WTC11 (cell line): ENCODE data around the gene RAB5IF. TPM values are rescaled to one million over a fixed set of nuclear protein-coding genes. Genes with fewer than 3 reads are reported as not detected.

ENCODE experiments used
- ATAC-seq: fragments of 200-7000 bp; cut with Tn5 transposase; 2 replicates; pipeline ENCODE4 v1.10.0; 2021; ENCODE audit warnings: mild to moderate bottlenecking, moderate library complexity
- CTCF ChIA-PET: fragments of 300-600 bp; sonication (Branson Sonifier 250); formaldehyde crosslinking; loops from one replicate; lab custom pipeline; 2021; ENCODE audit warnings: antibody characterized with exemption; lab: Charles Lee
- POLR2A ChIA-PET: fragments of 350-600 bp; sonication (Branson Sonifier 250); formaldehyde crosslinking; loops from one replicate; lab custom pipeline; 2021; ENCODE audit warnings: antibody characterized with exemption; lab: Charles Lee
- DNase-seq: peaks from one replicate; pipeline ENCODE4 v3.0.0; 2021; ENCODE audit warnings: low spot score
- H3K27ac Mint-ChIP-seq: 2 replicates; pipeline ENCODE4 v1.8.0; 2021; ENCODE audit warnings: mixed read lengths
- H3K27me3 Mint-ChIP-seq: 2 replicates; pipeline ENCODE4 v1.8.0; 2021; ENCODE audit warnings: low read depth, mild to moderate bottlenecking, moderate library complexity, mixed read lengths
- H3K36me3 Mint-ChIP-seq: 2 replicates; pipeline ENCODE4 v1.8.0; 2021; ENCODE audit warnings: mixed read lengths
- H3K4me1 Mint-ChIP-seq: 2 replicates; pipeline ENCODE4 v1.8.0; 2022; ENCODE audit warnings: mixed read lengths
- H3K4me3 Mint-ChIP-seq: 2 replicates; pipeline ENCODE4 v1.8.0; 2021; ENCODE audit warnings: mild to moderate bottlenecking, moderate library complexity, mixed read lengths
- H3K9me3 Mint-ChIP-seq: 2 replicates; pipeline ENCODE4 v1.8.0; 2021; ENCODE audit warnings: mixed read lengths
- CREB1 ChIP-seq: sonication (generic); formaldehyde crosslinking; IDR thresholded peaks from 2 replicates; pipeline ENCODE4 v1.8.0; 2023; ENCODE audit warnings: mild to moderate bottlenecking, missing genetic modification reagents
- FOXJ3 ChIP-seq: sonication (generic); formaldehyde crosslinking; IDR thresholded peaks from 2 replicates; pipeline ENCODE4 v1.9.0; 2021; ENCODE audit warnings: missing genetic modification reagents, mild to moderate bottlenecking, borderline replicate concordance
- FOXK1 ChIP-seq: sonication (generic); formaldehyde crosslinking; IDR thresholded peaks from 2 replicates; pipeline ENCODE4 v1.8.0; 2022; ENCODE audit warnings: mild to moderate bottlenecking, moderate library complexity, missing genetic modification reagents
- GTF2I ChIP-seq: fragments of 250-450 bp; sonication (Bioruptor Pico); conservative IDR thresholded peaks from 2 replicates; pipeline ENCODE4 v1.4.0; 2021; ENCODE audit warnings: mild to moderate bottlenecking
- JAZF1 ChIP-seq: fragments of 250-450 bp; sonication (Bioruptor Pico); IDR thresholded peaks from 2 replicates; pipeline ENCODE4 v1.9.0; 2021; ENCODE audit warnings: moderate library complexity, mild to moderate bottlenecking, inconsistent platforms
- JUN ChIP-seq: sonication (generic); formaldehyde crosslinking; IDR thresholded peaks from 2 replicates; pipeline ENCODE4 v1.8.0; 2023; ENCODE audit warnings: mild to moderate bottlenecking, missing genetic modification reagents
- MYBL2 ChIP-seq: sonication (generic); formaldehyde crosslinking; IDR thresholded peaks from 2 replicates; pipeline ENCODE4 v1.8.1; 2023; ENCODE audit warnings: mild to moderate bottlenecking, moderate library complexity, missing genetic modification reagents
- PRRX2 ChIP-seq: fragments of 250-450 bp; sonication (Bioruptor Pico); IDR thresholded peaks from 2 replicates; pipeline ENCODE4 v1.8.0; 2021; ENCODE audit warnings: mild to moderate bottlenecking
- RELA ChIP-seq: sonication (generic); formaldehyde crosslinking; IDR thresholded peaks from 2 replicates; pipeline ENCODE4 v1.8.1; 2022; ENCODE audit warnings: missing genetic modification reagents, mild to moderate bottlenecking, borderline replicate concordance
- SMAD4 ChIP-seq: sonication (generic); formaldehyde crosslinking; IDR thresholded peaks from 2 replicates; pipeline ENCODE4 v1.8.0; 2022; ENCODE audit warnings: mild to moderate bottlenecking, missing genetic modification reagents
- SP1 ChIP-seq: sonication (generic); formaldehyde crosslinking; conservative IDR thresholded peaks from 2 replicates; pipeline ENCODE4 v1.8.1; 2022; ENCODE audit warnings: missing genetic modification reagents
- TCF7 ChIP-seq: sonication (generic); formaldehyde crosslinking; IDR thresholded peaks from 2 replicates; pipeline ENCODE4 v1.8.0; 2022; ENCODE audit warnings: mild to moderate bottlenecking, low read depth, missing genetic modification reagents, moderate library complexity
- TEAD1 ChIP-seq: sonication (generic); formaldehyde crosslinking; IDR thresholded peaks from 2 replicates; pipeline ENCODE4 v1.8.0; 2022; ENCODE audit warnings: mild to moderate bottlenecking, missing genetic modification reagents
- ZNF121 ChIP-seq: sonication (generic); formaldehyde crosslinking; IDR thresholded peaks from 2 replicates; pipeline ENCODE4 v1.8.0; 2023; ENCODE audit warnings: missing genetic modification reagents
- ZNF232 ChIP-seq: sonication (generic); formaldehyde crosslinking; IDR thresholded peaks from 2 replicates; pipeline ENCODE4 v1.8.0; 2022; ENCODE audit warnings: mild to moderate bottlenecking, missing genetic modification reagents
- ZNF263 ChIP-seq: sonication (generic); formaldehyde crosslinking; IDR thresholded peaks from 2 replicates; pipeline ENCODE4 v1.8.1; 2022; ENCODE audit warnings: low read depth, mild to moderate bottlenecking, moderate library complexity, missing genetic modification reagents
- ZNF396 ChIP-seq: fragments of 250-450 bp; sonication (Bioruptor Pico); IDR thresholded peaks from 2 replicates; pipeline ENCODE4 v1.8.0; 2021; ENCODE audit warnings: mild to moderate bottlenecking, moderate library complexity, borderline replicate concordance
- ZNF423 ChIP-seq: fragments of 250-450 bp; sonication (Bioruptor Pico); IDR thresholded peaks from 2 replicates; pipeline ENCODE4 v2.1.2; 2022; ENCODE audit warnings: mild to moderate bottlenecking, moderate library complexity
- total RNA-seq: library from RNA; stranded (reverse); gene quantifications from 3 replicates; pipeline ENCODE4 v1.2.3, GENCODE V29; 2021
- TF ChIP-seq, protein P1 (sequence below): sonication (generic); formaldehyde crosslinking; IDR thresholded peaks from 2 replicates; pipeline ENCODE4 v1.8.1; 2023; ENCODE audit warnings: mild to moderate bottlenecking, missing genetic modification reagents
- TF ChIP-seq, protein P2 (sequence below): sonication (generic); formaldehyde crosslinking; conservative IDR thresholded peaks from 2 replicates; pipeline ENCODE4 v1.8.1; 2022; ENCODE audit warnings: mild to moderate bottlenecking, missing genetic modification reagents
- TF ChIP-seq, protein P3 (sequence below): sonication (generic); formaldehyde crosslinking; IDR thresholded peaks from 2 replicates; pipeline ENCODE4 v1.8.0; 2023; ENCODE audit warnings: missing genetic modification reagents
- TF ChIP-seq, protein P4 (sequence below): sonication (generic); formaldehyde crosslinking; IDR thresholded peaks from 2 replicates; pipeline ENCODE4 v1.8.0; 2023; ENCODE audit warnings: mild to moderate bottlenecking, missing genetic modification reagents
- TF ChIP-seq, protein P5 (sequence below): fragments of 250-450 bp; sonication (Bioruptor Pico); IDR thresholded peaks from 2 replicates; pipeline ENCODE4 v1.9.0; 2021; ENCODE audit warnings: mild to moderate bottlenecking
- TF ChIP-seq, protein P6 (sequence below): sonication (generic); formaldehyde crosslinking; IDR thresholded peaks from 2 replicates; pipeline ENCODE4 v1.8.1; 2023; ENCODE audit warnings: mild to moderate bottlenecking, missing genetic modification reagents, moderate library complexity
- TF ChIP-seq, protein P7 (sequence below): sonication (generic); formaldehyde crosslinking; IDR thresholded peaks from 2 replicates; pipeline ENCODE4 v1.8.1; 2023; ENCODE audit warnings: mild to moderate bottlenecking, missing genetic modification reagents, moderate library complexity
- TF ChIP-seq, protein P8 (sequence below): fragments of 250-450 bp; sonication (Bioruptor Pico); IDR thresholded peaks from 2 replicates; pipeline ENCODE4 v1.9.0; 2021; ENCODE audit warnings: moderate library complexity, mild to moderate bottlenecking, inconsistent platforms, borderline replicate concordance

Gene RAB5IF
- total RNA-seq, 1 experiment from 2014 or later = 88.4 TPM

DNA sequence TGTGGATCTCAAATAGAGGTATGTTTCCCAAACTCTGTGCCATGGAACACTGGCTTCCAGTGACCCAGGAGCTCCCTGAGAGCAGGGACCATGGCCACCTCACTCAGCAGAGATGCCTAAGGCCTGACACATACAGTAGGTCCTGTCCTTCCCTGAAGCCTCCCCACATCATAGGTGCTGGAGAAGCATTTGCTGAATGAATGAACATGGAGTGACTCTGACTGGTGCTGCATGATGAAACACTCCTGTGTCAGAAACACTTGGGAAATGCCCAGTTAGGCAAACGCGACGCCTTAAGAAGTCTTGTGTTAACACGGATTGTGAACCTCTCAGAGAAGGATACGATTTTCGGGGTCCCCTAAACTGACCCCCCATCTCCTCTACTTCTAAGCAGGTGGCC is 26.1 kb downstream of the RAB5IF start:
- ATAC-seq (no peak), DNase-seq (no peak)
- Mint-ChIP-seq H3K27ac (no peak overlapping the region), H3K27me3 (no peaks in the 10 kb centered on the region; the same call in 1 of the 2 replicates), H3K9me3 (no peaks in the 10 kb centered on the region), H3K4me1 (0 out of 2 replicates have a peak, but pooled peaks cover 3% of the 10 kb centered on the region), H3K4me3 (no peak overlapping the region), H3K36me3 (no peaks in the 10 kb centered on the region)
- CTCF ChIA-PET = interaction anchor here (1.0 to 2.2 kb wide), 8 partner anchors 19 to 232 kb away, joined by 3 to 18 read pairs (median 4); partner anchors contain the start of gene RAB5IF
- POLR2A ChIA-PET = no interaction called here
- no peak for TF ChIP-seq GTF2I (CRISPR knock-in tag)
- TF ChIP-seq, protein P1, sequence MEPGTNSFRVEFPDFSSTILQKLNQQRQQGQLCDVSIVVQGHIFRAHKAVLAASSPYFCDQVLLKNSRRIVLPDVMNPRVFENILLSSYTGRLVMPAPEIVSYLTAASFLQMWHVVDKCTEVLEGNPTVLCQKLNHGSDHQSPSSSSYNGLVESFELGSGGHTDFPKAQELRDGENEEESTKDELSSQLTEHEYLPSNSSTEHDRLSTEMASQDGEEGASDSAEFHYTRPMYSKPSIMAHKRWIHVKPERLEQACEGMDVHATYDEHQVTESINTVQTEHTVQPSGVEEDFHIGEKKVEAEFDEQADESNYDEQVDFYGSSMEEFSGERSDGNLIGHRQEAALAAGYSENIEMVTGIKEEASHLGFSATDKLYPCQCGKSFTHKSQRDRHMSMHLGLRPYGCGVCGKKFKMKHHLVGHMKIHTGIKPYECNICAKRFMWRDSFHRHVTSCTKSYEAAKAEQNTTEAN = no peak
- TF ChIP-seq SMAD4 (CRISPR knock-in tag) = no peak
- no peak for TF ChIP-seq ZNF121 (CRISPR knock-in tag)
- TF ChIP-seq PRRX2 (CRISPR knock-in tag) = no peak
- TF ChIP-seq, protein P2, sequence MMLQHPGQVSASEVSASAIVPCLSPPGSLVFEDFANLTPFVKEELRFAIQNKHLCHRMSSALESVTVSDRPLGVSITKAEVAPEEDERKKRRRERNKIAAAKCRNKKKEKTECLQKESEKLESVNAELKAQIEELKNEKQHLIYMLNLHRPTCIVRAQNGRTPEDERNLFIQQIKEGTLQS (CRISPR knock-in tag) = no peak
- TF ChIP-seq JUN (CRISPR knock-in tag) = no peak
- TF ChIP-seq, protein P3, sequence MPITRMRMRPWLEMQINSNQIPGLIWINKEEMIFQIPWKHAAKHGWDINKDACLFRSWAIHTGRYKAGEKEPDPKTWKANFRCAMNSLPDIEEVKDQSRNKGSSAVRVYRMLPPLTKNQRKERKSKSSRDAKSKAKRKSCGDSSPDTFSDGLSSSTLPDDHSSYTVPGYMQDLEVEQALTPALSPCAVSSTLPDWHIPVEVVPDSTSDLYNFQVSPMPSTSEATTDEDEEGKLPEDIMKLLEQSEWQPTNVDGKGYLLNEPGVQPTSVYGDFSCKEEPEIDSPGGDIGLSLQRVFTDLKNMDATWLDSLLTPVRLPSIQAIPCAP (CRISPR knock-in tag) = no peak
- TF ChIP-seq, protein P4, sequence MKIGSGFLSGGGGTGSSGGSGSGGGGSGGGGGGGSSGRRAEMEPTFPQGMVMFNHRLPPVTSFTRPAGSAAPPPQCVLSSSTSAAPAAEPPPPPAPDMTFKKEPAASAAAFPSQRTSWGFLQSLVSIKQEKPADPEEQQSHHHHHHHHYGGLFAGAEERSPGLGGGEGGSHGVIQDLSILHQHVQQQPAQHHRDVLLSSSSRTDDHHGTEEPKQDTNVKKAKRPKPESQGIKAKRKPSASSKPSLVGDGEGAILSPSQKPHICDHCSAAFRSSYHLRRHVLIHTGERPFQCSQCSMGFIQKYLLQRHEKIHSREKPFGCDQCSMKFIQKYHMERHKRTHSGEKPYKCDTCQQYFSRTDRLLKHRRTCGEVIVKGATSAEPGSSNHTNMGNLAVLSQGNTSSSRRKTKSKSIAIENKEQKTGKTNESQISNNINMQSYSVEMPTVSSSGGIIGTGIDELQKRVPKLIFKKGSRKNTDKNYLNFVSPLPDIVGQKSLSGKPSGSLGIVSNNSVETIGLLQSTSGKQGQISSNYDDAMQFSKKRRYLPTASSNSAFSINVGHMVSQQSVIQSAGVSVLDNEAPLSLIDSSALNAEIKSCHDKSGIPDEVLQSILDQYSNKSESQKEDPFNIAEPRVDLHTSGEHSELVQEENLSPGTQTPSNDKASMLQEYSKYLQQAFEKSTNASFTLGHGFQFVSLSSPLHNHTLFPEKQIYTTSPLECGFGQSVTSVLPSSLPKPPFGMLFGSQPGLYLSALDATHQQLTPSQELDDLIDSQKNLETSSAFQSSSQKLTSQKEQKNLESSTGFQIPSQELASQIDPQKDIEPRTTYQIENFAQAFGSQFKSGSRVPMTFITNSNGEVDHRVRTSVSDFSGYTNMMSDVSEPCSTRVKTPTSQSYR = no peak
- TF ChIP-seq ZNF396 (CRISPR knock-in tag) = no peak
- no peak for TF ChIP-seq ZNF263 (CRISPR knock-in tag)
- TF ChIP-seq, all 79 proteins: peak for 0

DNA sequence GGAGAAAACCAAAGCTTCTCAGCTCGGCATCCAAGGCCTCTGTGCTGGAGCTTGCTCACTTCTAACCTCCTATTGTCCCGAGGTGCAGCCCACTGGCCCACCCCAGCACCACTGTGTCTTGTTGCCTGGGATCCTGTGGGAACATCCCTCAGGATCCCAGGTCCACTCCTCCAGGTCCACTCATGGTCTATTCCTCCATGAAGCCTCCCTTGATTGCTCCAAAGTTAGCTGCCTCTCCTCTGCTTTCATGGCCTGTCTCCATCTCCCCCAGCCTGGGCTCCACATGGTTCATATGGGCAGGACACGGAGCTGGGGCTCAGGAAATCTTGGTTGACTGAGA is 26.5 kb downstream of the RAB5IF start:
- ATAC-seq (no peak), DNase-seq (no peak)
- Mint-ChIP-seq H3K27me3 (no peaks in the 10 kb centered on the region; the same call in 1 of the 2 replicates), H3K36me3 (no peaks in the 10 kb centered on the region), H3K4me1 (0 out of 2 replicates have a peak, but pooled peaks cover 3% of the 10 kb centered on the region), H3K9me3 (no peaks in the 10 kb centered on the region), H3K4me3 (no peak overlapping the region), H3K27ac (peak overlapping the region; percentile 10)
- CTCF ChIA-PET = interaction anchor here (1.0 to 2.2 kb wide), 10 partner anchors 10 to 233 kb away, joined by 3 to 18 read pairs (median 6); partner anchors contain the start of genes RAB5IF and SLA2
- POLR2A ChIA-PET = no interaction called here
- TF ChIP-seq, protein P5, sequence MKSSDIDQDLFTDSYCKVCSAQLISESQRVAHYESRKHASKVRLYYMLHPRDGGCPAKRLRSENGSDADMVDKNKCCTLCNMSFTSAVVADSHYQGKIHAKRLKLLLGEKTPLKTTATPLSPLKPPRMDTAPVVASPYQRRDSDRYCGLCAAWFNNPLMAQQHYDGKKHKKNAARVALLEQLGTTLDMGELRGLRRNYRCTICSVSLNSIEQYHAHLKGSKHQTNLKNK (CRISPR knock-in tag) = no peak
- no peak for TF ChIP-seq CREB1
- no peak for TF ChIP-seq SP1 (CRISPR knock-in tag)
- no peak for TF ChIP-seq FOXK1 (CRISPR knock-in tag)
- TF ChIP-seq, protein P6, sequence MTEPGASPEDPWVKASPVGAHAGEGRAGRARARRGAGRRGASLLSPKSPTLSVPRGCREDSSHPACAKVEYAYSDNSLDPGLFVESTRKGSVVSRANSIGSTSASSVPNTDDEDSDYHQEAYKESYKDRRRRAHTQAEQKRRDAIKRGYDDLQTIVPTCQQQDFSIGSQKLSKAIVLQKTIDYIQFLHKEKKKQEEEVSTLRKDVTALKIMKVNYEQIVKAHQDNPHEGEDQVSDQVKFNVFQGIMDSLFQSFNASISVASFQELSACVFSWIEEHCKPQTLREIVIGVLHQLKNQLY (CRISPR knock-in tag) = no peak
- TF ChIP-seq, protein P7, sequence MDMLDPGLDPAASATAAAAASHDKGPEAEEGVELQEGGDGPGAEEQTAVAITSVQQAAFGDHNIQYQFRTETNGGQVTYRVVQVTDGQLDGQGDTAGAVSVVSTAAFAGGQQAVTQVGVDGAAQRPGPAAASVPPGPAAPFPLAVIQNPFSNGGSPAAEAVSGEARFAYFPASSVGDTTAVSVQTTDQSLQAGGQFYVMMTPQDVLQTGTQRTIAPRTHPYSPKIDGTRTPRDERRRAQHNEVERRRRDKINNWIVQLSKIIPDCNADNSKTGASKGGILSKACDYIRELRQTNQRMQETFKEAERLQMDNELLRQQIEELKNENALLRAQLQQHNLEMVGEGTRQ (CRISPR knock-in tag) = no peak
- TF ChIP-seq SMAD4 (CRISPR knock-in tag) = no peak
- TF ChIP-seq FOXJ3 = no peak
- TF ChIP-seq ZNF232 (CRISPR knock-in tag) = no peak
- TF ChIP-seq TCF7 (CRISPR knock-in tag) = no peak
- TF ChIP-seq, protein P8, sequence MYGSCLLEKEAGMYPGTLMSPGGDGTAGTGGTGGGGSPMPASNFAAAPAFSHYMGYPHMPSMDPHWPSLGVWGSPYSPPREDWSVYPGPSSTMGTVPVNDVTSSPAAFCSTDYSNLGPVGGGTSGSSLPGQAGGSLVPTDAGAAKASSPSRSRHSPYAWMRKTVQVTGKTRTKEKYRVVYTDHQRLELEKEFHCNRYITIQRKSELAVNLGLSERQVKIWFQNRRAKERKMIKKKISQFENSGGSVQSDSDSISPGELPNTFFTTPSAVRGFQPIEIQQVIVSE (CRISPR knock-in tag) = no peak
- TF ChIP-seq, protein P4 = no peak
- no peak for TF ChIP-seq MYBL2 (CRISPR knock-in tag)
- no peak for TF ChIP-seq RELA (CRISPR knock-in tag)
- no peak for TF ChIP-seq ZNF423 (CRISPR knock-in tag)
- TF ChIP-seq JAZF1 (CRISPR knock-in tag) = no peak
- TF ChIP-seq TEAD1 (CRISPR knock-in tag) = no peak
